Fibroblast of upper back skin (primary cell): ENCODE measurements around the gene HOXC11.

ENCODE experiments used
- DNase-seq: peaks from one replicate; pipeline ENCODE4 v3.0.0-alpha.2; 2013

The HOXC11 gene

GRCh38 chr12:54000116-54001114, 27.5 kb downstream of the HOXC11 start, which contains the start of gene HOXC9:
Gene HOXC9 (plus strand): TSS chr12:54000161. CDS start chr12:54000189, 28 bp downstream.
- DNase-seq: no peak

- no peak for DNase-seq
These were observed 28.6 kb downstream of the HOXC11 start for GRCh38 chr12:54001283-54002187.

- no peak for DNase-seq
These were observed 29.5 kb downstream of the HOXC11 start for GRCh38 chr12:54002278-54002914.

GRCh38 chr12:54002915-54003389, 30.0 kb downstream of the HOXC11 start:
- DNase-seq: no peak

- DNase-seq: no peak
These were observed 30.7 kb downstream of the HOXC11 start for GRCh38 chr12:54003625-54004024.

- DNase-seq: peak; percentile 42
These were observed 31.3 kb downstream of the HOXC11 start for GRCh38 chr12:54004063-54004840.

- DNase-seq: peak; percentile 45
These were observed 32.1 kb downstream of the HOXC11 start for GRCh38 chr12:54004841-54005530.

GRCh38 chr12:54005531-54005852, 32.6 kb downstream of the HOXC11 start:
- no peak for DNase-seq

- peak; percentile 83 for DNase-seq
These were observed 33.1 kb downstream of the HOXC11 start for GRCh38 chr12:54005853-54006558.

GRCh38 chr12:54006559-54007220, 33.8 kb downstream of the HOXC11 start:
- no peak for DNase-seq

GRCh38 chr12:54007538-54008259, 34.8 kb downstream of the HOXC11 start:
- no peak for DNase-seq

GRCh38 chr12:54008260-54008552, 35.3 kb downstream of the HOXC11 start:
- DNase-seq: no peak

GRCh38 chr12:54009171-54010052, 36.5 kb downstream of the HOXC11 start:
- DNase-seq: no peak

GRCh38 chr12:54010053-54010971, 37.4 kb downstream of the HOXC11 start:
- DNase-seq: no peak

- DNase-seq: no peak
These were observed 38.2 kb downstream of the HOXC11 start for GRCh38 chr12:54010972-54011664.

- no peak for DNase-seq
These were observed 39.0 kb downstream of the HOXC11 start for GRCh38 chr12:54011665-54012532.
